ENCODE data around the gene ULK4. TPM values are rescaled to one million over a fixed set of nuclear protein-coding genes. Genes with fewer than 3 reads are reported as not detected.

Gene ULK4
- polyA plus RNA-seq, 1 of the 3 experiments (the other 2 are of a cell fraction), result 6.2 TPM

- H3F3A ChIP-seq (replicated peaks; ENCODE audit: insufficient read depth), result no peaks in the 10 kb centered on the region
- H3K27ac ChIP-seq (ENCODE audit: low read depth in 2 of 2, low read length in 1 of 2), result no peak overlapping the region
- no peak overlapping the region for H3K9ac ChIP-seq
- H3K4me3 ChIP-seq (ENCODE audit: low read depth in 2 of 2, low read length in 1 of 2), result no peak overlapping the region
- WGBS (ENCODE audit: low lambda C conversion rate), result 75% methylated on average over 1 of the region's 3 CpGs
- H3K36me3 ChIP-seq (replicated peaks in 1 of 2; ENCODE audit: control insufficient read depth in 1 of 2, insufficient read depth in 2 of 2, low read length in 1 of 2), result peaks cover 0 to 11% of the 10 kb centered on the region in 2 experiments
- H3K9me2 ChIP-seq, result no peaks in the 10 kb centered on the region
- CTCF ChIA-PET, result no interaction called here
- H2AFZ ChIP-seq (ENCODE audit: low read depth), result no peak overlapping the region
- no peak for TF ChIP-seq RCOR1 (IDR thresholded peaks at IDR 0.05; ENCODE audit: low read length)
- TF ChIP-seq ZBTB33 (IDR thresholded peaks at IDR 0.05; ENCODE audit: borderline replicate concordance, low read depth), result no peak
- no peak for TF ChIP-seq JUND (IDR thresholded peaks at IDR 0.05)
- no peak for TF ChIP-seq PBX3 (IDR thresholded peaks at IDR 0.05)
- no peak for TF ChIP-seq NFIC (IDR thresholded peaks at IDR 0.05; ENCODE audit: borderline replicate concordance)
- TF ChIP-seq MXI1 (IDR thresholded peaks at IDR 0.05; ENCODE audit: low read depth, low read length), result no peak
- no peak for TF ChIP-seq IRF3 (IDR thresholded peaks at IDR 0.05; ENCODE audit: low read depth, low read length)
- TF ChIP-seq FOXJ3 (CRISPR knock-in tag; IDR thresholded peaks at IDR 0.05), result no peak
- TF ChIP-seq RAD21 (IDR thresholded peaks at IDR 0.05; ENCODE audit: low read length), result no peak
- TF ChIP-seq CTCF (IDR thresholded peaks at IDR 0.05), result no peak
- TF ChIP-seq EZH2phosphoT487 (IDR thresholded peaks at IDR 0.05; ENCODE audit: borderline replicate concordance, low read depth), result no peak
- no peak for TF ChIP-seq MAX (IDR thresholded peaks at IDR 0.05; ENCODE audit: low read depth)
- TF ChIP-seq RFX5 (IDR thresholded peaks at IDR 0.05; ENCODE audit: low read length), result no peak
- no peak for TF ChIP-seq POLR2AphosphoS5 (IDR thresholded peaks at IDR 0.05; ENCODE audit: low read depth, low read length)
- no peak for TF ChIP-seq FOXM1 (IDR thresholded peaks at IDR 0.05; ENCODE audit: low read depth)
- TF ChIP-seq NRF1 (IDR thresholded peaks at IDR 0.05; ENCODE audit: low read depth, low read length), result no peak
- TF ChIP-seq USF1 (IDR thresholded peaks at IDR 0.05; ENCODE audit: borderline replicate concordance, low read depth), result no peak
- TF ChIP-seq EP300 (IDR thresholded peaks at IDR 0.05; ENCODE audit: borderline replicate concordance in 1 of 2, low read depth in 1 of 2, low read length in 1 of 2), result no peak
- POLR2A ChIA-PET, result no interaction called here
- no peaks in the 10 kb centered on the region for H4K20me1 ChIP-seq (ENCODE audit: insufficient read depth)
- peaks cover 0 to 8% of the 10 kb centered on the region in 2 experiments; a peak in 1 of 4 replicates for H3K4me1 ChIP-seq (ENCODE audit: control insufficient read depth in 1 of 2, insufficient read depth in 2 of 2, low read depth in 1 of 2, low read length in 1 of 2)
- no peaks in the 10 kb centered on the region for H3K27me3 ChIP-seq (ENCODE audit: insufficient read depth)
- no peaks in the 10 kb centered on the region for H3K9me3 ChIP-seq
- no peak overlapping the region for H3K4me2 ChIP-seq
- DNase-seq, result no peak
- H3K79me2 ChIP-seq (ENCODE audit: insufficient read depth), result no peaks in the 10 kb centered on the region
Measured at GRCh38 chr3:41249318-41249717, 712.6 kb downstream of the ULK4 start.
